GM12873 (cell line): ENCODE data around the gene BGLAP.

Source experiments
- TF ChIP-seq, protein P1 (sequence below): IDR thresholded peaks from 2 replicates; pipeline ENCODE4 v1.5.1; 2012; ENCODE audit warnings: low read depth, mild to moderate bottlenecking, moderate library complexity, low read length, control low read depth; ENCODE audit not compliant: insufficient read depth; ENCODE audit errors: missing control alignments

The BGLAP gene

GRCh38 chr1:156217871-156218270, 24.1 kb upstream of the BGLAP start:
- TF ChIP-seq, protein P1, sequence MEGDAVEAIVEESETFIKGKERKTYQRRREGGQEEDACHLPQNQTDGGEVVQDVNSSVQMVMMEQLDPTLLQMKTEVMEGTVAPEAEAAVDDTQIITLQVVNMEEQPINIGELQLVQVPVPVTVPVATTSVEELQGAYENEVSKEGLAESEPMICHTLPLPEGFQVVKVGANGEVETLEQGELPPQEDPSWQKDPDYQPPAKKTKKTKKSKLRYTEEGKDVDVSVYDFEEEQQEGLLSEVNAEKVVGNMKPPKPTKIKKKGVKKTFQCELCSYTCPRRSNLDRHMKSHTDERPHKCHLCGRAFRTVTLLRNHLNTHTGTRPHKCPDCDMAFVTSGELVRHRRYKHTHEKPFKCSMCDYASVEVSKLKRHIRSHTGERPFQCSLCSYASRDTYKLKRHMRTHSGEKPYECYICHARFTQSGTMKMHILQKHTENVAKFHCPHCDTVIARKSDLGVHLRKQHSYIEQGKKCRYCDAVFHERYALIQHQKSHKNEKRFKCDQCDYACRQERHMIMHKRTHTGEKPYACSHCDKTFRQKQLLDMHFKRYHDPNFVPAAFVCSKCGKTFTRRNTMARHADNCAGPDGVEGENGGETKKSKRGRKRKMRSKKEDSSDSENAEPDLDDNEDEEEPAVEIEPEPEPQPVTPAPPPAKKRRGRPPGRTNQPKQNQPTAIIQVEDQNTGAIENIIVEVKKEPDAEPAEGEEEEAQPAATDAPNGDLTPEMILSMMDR: no peak

- TF ChIP-seq, protein P1: no peak
Observed at GRCh38 chr1:156220226-156220625, 21.8 kb upstream of the BGLAP start.

DNA sequence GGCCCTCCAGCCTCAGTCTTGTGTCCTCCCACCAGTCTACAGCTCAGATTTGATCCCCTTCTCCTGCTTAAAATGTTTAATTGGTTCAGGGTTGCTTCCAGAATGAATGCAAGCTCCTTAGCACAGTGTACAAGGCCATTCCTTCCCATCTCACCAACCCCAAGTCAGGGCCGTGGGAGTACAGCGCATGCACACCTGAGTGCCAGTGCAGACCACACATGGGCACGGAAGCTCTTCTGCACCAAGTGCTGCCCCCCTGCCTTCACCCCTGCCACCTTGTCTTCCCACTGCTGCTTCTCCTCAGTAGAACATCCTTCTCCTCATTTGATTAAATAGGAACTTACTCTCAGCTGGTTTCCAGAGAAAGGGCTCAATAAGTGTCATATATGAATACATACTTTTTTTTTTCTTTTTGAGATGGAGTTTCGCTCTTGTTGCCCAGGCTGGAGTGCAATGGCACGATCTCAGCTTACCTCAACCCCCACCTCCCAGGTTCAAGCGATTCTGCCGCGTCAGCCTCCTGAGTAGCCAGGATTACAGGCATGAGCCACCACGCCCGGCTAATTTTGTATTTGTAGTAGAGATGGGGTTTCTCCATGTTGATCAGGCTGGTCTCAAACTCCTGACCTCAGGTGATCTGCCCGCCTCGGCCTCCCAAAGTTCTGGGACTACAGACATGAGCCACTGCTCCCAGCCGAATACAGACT, 19.8 kb upstream of the BGLAP start:
- TF ChIP-seq, protein P1: no peak

DNA sequence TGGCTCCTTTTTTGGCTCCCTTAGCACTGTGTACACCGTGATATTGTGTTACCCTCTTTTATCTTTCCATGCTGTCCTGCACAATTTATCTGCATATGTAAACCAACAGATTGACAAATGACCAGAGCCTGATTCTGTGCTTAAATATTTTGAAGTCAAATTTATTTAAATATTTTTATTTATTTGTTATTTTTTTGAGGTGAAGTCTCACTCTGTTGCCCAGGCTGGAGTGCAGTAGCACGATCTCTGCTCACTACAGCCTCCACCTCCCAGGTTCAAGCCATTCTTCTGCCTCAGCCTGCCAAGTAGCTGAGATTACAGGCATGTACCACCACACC, 16.3 kb upstream of the BGLAP start:
- TF ChIP-seq, protein P1: no peak

GRCh38 chr1:156226116-156226538, 15.9 kb upstream of the BGLAP start:
- TF ChIP-seq, protein P1: no peak

GRCh38 chr1:156226782-156227181, 15.2 kb upstream of the BGLAP start:
- TF ChIP-seq, protein P1: no peak

DNA sequence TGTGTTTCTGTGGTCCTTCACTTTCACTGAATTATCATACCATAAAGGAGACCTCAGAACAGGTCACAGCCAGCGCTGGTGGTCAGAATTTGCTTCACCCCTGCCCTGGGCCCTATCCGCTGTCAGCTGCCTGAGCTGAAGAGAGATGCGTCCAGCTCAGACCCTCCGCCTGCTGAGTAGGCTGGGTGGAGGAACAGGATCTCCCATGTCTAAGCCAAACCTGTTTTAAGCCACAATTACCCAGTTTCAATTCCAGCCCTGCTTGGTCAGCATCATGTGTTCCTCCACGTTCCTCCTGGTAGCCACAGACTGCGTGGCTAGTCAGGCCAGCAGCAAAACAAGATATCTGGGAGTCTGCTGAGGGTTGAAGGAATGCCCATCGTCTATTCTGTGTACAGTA, 13.5 kb upstream of the BGLAP start:
- TF ChIP-seq, protein P1: no peak
